ENCODE measurements around the gene ODR4.

GRCh38 chr1:186421446-186421845 lies 45.8 kb downstream of the ODR4 start:
- TF ChIP-seq CTCF (IDR thresholded peaks at IDR 0.05; ENCODE audit: insufficient read depth, low read length, poor library complexity, severe bottlenecking) (no peak), EZH2phosphoT487 (conservative IDR thresholded peaks at IDR 0.05; ENCODE audit: low read length) (no peak)

All from SU-DHL-6 (cell line).